Right lobe of liver (tissue), 4 donors: ENCODE measurements around the gene KRTAP3-2.

Experiments
- POLR2A ChIP-seq: fragments of 450-650 bp; IDR thresholded peaks from one replicate; pipeline ENCODE4 v1.6.1; 2017; ENCODE audit warnings: antibody characterized with exemption, mild to moderate bottlenecking
- TF ChIP-seq, protein P1 (sequence below), 4 donors: fragments of 200-600 bp in 3 of 4; fragments of 450-650 bp in 1 of 4; IDR thresholded peaks; one replicate each; pipeline versions ENCODE4 v1.5.1 to v1.8.0; 2016 to 2022; ENCODE audit warnings: antibody characterized with exemption in 4 of 4, mild to moderate bottlenecking in 2 of 4
- donor health status: DM: no; HTN: no; CAD: no.
- donor health status: DM: no; HTN: no; CAD: no.
- donor health status: DM: no; HTN: yes; CAD: no.

DNA sequence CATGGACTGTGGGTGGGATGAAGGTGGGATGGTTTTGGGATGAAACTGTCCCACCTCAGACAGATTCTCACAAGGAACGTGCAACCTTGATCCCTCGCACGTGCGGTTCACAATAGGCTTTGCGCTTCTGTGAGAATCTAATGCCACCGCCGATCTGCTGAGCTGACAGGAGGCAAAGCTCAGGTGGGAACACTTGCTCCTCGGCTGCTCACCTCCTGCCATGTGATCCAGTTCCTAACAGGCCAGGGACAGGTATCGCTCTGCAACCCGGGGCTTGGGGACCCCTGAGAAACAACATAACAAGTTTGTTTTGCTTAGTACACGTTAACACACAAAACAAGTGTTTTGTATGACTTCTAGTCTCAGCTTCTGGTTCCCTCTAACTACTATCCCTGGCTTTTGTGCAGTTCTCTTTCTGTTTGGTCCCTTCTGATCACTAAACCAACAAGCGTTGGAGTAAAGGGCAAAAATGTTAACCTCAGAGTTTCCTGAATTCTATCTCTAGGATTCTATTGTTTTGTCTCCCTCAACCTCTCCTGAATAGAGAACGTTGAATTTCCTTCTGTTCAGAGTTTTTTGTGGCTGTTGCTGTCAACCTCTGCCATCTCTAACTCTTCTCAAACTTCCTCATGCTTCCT is 17.0 kb upstream of the KRTAP3-2 start:
- TF ChIP-seq, protein P1, sequence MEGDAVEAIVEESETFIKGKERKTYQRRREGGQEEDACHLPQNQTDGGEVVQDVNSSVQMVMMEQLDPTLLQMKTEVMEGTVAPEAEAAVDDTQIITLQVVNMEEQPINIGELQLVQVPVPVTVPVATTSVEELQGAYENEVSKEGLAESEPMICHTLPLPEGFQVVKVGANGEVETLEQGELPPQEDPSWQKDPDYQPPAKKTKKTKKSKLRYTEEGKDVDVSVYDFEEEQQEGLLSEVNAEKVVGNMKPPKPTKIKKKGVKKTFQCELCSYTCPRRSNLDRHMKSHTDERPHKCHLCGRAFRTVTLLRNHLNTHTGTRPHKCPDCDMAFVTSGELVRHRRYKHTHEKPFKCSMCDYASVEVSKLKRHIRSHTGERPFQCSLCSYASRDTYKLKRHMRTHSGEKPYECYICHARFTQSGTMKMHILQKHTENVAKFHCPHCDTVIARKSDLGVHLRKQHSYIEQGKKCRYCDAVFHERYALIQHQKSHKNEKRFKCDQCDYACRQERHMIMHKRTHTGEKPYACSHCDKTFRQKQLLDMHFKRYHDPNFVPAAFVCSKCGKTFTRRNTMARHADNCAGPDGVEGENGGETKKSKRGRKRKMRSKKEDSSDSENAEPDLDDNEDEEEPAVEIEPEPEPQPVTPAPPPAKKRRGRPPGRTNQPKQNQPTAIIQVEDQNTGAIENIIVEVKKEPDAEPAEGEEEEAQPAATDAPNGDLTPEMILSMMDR (IDR thresholded peaks at IDR 0.05): no peak
- no peak for TF ChIP-seq POLR2A
